ENCODE results near the gene LRTM2. TPM values are rescaled to one million over a fixed set of nuclear protein-coding genes. Genes with fewer than 3 reads are reported as not detected.

The LRTM2 gene
- total RNA-seq, 3 donors from 2014 or later (not counting 1 experiment from before 2014, with no cell fraction given): not detected

DNA sequence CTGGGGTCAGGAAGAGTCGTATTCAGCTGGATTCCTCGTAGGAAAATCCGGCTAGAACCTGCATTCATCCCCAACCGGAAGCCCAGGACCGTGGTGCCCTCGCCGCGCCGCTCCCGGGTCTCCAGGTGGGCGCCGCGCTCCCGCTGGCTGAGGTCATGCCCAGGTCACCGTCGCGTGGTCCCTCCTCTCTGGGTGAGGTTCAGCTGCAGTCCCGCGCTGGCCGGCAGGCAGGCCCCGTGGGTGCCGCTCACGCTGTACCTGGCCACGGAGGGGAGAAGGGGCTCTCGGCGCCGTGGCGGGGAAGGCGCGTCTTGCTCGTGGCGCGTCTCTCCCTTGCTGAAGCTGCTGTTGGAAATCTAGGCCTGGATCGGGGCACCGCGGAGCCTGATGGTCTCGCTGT, 44.5 kb downstream of the LRTM2 start:
- intact Hi-C loops (cut with micrococcal nuclease): no loop called here
- 66% methylated on average over 37 of the region's 37 CpGs for WGBS (ENCODE audit: insufficient coverage)
- peaks cover 25 to 39% of the 10 kb centered on the region in 2 donors for H3K27me3 Mint-ChIP-seq (ENCODE audit: low read depth in 2 of 2)

DNA sequence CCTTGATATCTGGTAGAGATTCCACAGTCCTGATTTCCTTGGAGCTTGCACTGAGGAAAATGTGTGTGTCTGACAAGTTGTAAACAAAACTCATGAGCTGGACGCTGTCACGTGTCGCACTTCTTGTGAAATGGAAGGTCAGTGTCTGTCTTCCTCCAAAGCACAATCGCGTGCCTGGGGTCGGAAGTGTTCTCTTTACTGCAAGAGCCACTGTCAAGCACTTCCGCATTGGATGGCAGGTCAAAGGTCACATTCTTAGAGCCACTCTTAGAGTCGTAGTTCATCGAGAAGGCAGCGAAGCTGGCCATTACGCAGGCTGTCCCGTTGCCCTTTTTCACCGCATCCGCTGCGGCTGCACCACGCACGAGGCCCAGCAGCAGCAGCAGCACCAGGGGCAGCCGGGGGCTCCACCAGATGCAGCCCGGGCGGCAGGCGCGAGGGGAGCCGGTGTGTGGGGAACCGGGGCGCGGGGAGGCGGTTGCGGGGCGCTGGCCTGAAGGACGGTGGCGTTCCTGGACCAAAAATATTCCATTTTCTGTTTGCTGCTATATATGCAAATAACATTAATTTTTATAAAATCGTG, 45.0 kb downstream of the LRTM2 start:
- ATAC-seq (no peak), DNase-seq (no peak)
- Histone ChIP-seq H3K9me3 (ENCODE audit: control insufficient read depth, insufficient read depth, low read length) (no peaks in the 10 kb centered on the region), H3K4me3 (ENCODE audit: low read length) (no peak overlapping the region), H3K36me3 (ENCODE audit: control insufficient read depth, insufficient read depth, low read length) (no peaks in the 10 kb centered on the region), H3K4me1 (ENCODE audit: control insufficient read depth, insufficient read depth, low read length) (no peaks in the 10 kb centered on the region), H3K27me3 (ENCODE audit: control insufficient read depth, insufficient read depth, low read length) (no peaks in the 10 kb centered on the region), H3K27ac (ENCODE audit: low read length) (no peak overlapping the region)
- Mint-ChIP-seq H3K27me3 (ENCODE audit: low read depth in 2 of 2) (peaks cover 25 to 39% of the 10 kb centered on the region in 2 donors), H3K4me3 (no peak overlapping the region), H3K4me1 (no peaks in the 10 kb centered on the region), H3K27ac (no peak overlapping the region), H3K9me3 (no peaks in the 10 kb centered on the region), H3K36me3 (no peaks in the 10 kb centered on the region)
- TF ChIP-seq, protein P1, sequence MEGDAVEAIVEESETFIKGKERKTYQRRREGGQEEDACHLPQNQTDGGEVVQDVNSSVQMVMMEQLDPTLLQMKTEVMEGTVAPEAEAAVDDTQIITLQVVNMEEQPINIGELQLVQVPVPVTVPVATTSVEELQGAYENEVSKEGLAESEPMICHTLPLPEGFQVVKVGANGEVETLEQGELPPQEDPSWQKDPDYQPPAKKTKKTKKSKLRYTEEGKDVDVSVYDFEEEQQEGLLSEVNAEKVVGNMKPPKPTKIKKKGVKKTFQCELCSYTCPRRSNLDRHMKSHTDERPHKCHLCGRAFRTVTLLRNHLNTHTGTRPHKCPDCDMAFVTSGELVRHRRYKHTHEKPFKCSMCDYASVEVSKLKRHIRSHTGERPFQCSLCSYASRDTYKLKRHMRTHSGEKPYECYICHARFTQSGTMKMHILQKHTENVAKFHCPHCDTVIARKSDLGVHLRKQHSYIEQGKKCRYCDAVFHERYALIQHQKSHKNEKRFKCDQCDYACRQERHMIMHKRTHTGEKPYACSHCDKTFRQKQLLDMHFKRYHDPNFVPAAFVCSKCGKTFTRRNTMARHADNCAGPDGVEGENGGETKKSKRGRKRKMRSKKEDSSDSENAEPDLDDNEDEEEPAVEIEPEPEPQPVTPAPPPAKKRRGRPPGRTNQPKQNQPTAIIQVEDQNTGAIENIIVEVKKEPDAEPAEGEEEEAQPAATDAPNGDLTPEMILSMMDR (IDR thresholded peaks at IDR 0.05): no peak
- intact Hi-C loops (cut with micrococcal nuclease): no loop called here
- 94% methylated on average over 31 of the region's 32 CpGs for WGBS (ENCODE audit: insufficient coverage)

More for the DNA sequence above, 44.5 kb downstream of the LRTM2 start:
- DNase-seq (no peak), ATAC-seq (no peak)
- H3K4me3 ChIP-seq (ENCODE audit: low read length): no peak overlapping the region
- Mint-ChIP-seq H3K27ac (no peak overlapping the region), H3K4me3 (no peak overlapping the region), H3K4me1 (no peaks in the 10 kb centered on the region), H3K36me3 (no peaks in the 10 kb centered on the region), H3K9me3 (no peaks in the 10 kb centered on the region)
- H3K27me3 ChIP-seq (ENCODE audit: control insufficient read depth, insufficient read depth, low read length): no peaks in the 10 kb centered on the region
- no peaks in the 10 kb centered on the region for H3K4me1 ChIP-seq (ENCODE audit: control insufficient read depth, insufficient read depth, low read length)
- no peaks in the 10 kb centered on the region for H3K36me3 ChIP-seq (ENCODE audit: control insufficient read depth, insufficient read depth, low read length)
- H3K27ac ChIP-seq (ENCODE audit: low read length): no peak overlapping the region
- no peaks in the 10 kb centered on the region for H3K9me3 ChIP-seq (ENCODE audit: control insufficient read depth, insufficient read depth, low read length)
- TF ChIP-seq, protein P1 (IDR thresholded peaks at IDR 0.05): no peak

DNA sequence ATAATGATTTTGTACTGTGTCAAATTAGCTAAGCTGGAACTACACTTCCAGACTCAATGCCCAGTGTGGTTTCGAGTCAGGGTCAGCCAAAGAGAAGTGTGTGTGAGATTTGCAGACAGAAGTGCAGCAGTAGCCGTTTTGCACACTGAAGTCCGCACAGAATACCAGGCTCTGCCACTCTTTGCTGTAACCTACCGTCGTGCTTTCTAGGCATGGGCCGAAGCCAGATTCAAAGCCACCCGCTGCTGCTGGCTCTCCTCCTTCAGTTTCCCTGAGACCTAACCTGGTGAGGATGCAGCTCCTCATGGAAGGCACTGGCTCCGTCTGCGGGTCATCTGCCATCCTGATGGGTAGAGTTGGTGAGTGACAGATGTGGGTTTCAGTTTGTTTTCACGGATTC, 48.8 kb downstream of the LRTM2 start:
- Histone ChIP-seq H3K27ac (ENCODE audit: low read length) (no peak overlapping the region), H3K27me3 (ENCODE audit: control insufficient read depth, insufficient read depth, low read length) (no peaks in the 10 kb centered on the region), H3K4me1 (ENCODE audit: control insufficient read depth, insufficient read depth, low read length) (no peaks in the 10 kb centered on the region), H3K4me3 (ENCODE audit: low read length) (no peak overlapping the region), H3K9me3 (ENCODE audit: control insufficient read depth, insufficient read depth, low read length) (no peaks in the 10 kb centered on the region), H3K36me3 (ENCODE audit: control insufficient read depth, insufficient read depth, low read length) (no peaks in the 10 kb centered on the region)
- no peaks in the 10 kb centered on the region for H3K36me3 Mint-ChIP-seq
- H3K4me3 Mint-ChIP-seq: no peak overlapping the region
- H3K4me1 Mint-ChIP-seq: no peaks in the 10 kb centered on the region
- DNase-seq (no peak), ATAC-seq (no peak)
- H3K9me3 Mint-ChIP-seq: peaks cover 0 to 5% of the 10 kb centered on the region in 2 donors
- TF ChIP-seq, protein P1 (IDR thresholded peaks at IDR 0.05): no peak
- intact Hi-C loops (cut with micrococcal nuclease): no loop called here
- H3K27ac Mint-ChIP-seq: no peak overlapping the region
- WGBS (ENCODE audit: insufficient coverage): 90% methylated on average over 10 of the region's 10 CpGs
- H3K27me3 Mint-ChIP-seq (ENCODE audit: low read depth in 2 of 2): peaks cover 26 to 28% of the 10 kb centered on the region in 2 donors

DNA sequence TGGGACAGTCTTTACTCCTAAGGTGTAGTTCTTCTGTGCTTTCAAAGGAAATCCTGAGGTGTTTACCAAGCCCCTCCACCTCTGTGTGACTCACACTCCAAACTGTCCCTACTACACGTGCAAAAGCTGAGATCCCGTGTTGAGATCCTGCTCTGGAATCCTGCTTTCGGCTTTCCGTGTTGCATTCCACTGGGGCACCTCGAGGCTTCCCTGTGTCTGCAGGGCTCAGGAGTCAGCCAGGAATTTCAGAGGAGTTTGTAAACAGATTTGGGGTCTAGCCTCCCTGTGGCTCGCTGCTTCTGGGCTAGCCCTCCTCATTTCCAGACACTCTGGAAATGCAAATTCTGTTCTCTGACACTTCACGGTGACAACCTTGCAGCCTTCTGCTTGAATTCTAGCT, 49.7 kb downstream of the LRTM2 start:
- intact Hi-C loops (cut with micrococcal nuclease): no loop called here
- H3K27ac Mint-ChIP-seq: no peak overlapping the region
- Histone ChIP-seq H3K4me1 (ENCODE audit: control insufficient read depth, insufficient read depth, low read length) (no peaks in the 10 kb centered on the region), H3K27ac (ENCODE audit: low read length) (no peak overlapping the region), H3K36me3 (ENCODE audit: control insufficient read depth, insufficient read depth, low read length) (no peaks in the 10 kb centered on the region), H3K27me3 (ENCODE audit: control insufficient read depth, insufficient read depth, low read length) (no peaks in the 10 kb centered on the region), H3K9me3 (ENCODE audit: control insufficient read depth, insufficient read depth, low read length) (no peaks in the 10 kb centered on the region), H3K4me3 (ENCODE audit: low read length) (no peak overlapping the region)
- no peak overlapping the region for H3K4me3 Mint-ChIP-seq
- 82% methylated on average over 7 of the region's 7 CpGs for WGBS (ENCODE audit: insufficient coverage)
- DNase-seq (no peak), ATAC-seq (no peak)
- no peaks in the 10 kb centered on the region for H3K4me1 Mint-ChIP-seq
- TF ChIP-seq, protein P1 (IDR thresholded peaks at IDR 0.05): no peak
- H3K27me3 Mint-ChIP-seq (ENCODE audit: low read depth in 2 of 2): peaks cover 27 to 28% of the 10 kb centered on the region in 2 donors
- peaks cover 0 to 5% of the 10 kb centered on the region in 2 donors for H3K9me3 Mint-ChIP-seq
- H3K36me3 Mint-ChIP-seq: no peaks in the 10 kb centered on the region
